ENCODE measurements around the gene BPIFB2. TPM values are rescaled to one million over a fixed set of nuclear protein-coding genes. Genes with fewer than 3 reads are reported as not detected.

Gene BPIFB2
- total and polyA plus RNA-seq, 2 donors (not counting 3 experiments of a cell fraction or from before 2014, with no cell fraction given), result not detected

- intact Hi-C loops (cut with micrococcal nuclease), result no loop called here
- Histone ChIP-seq H4K20me1 (replicated peaks; ENCODE audit: control insufficient read depth, extremely low read depth, insufficient read depth, low read length) (no peaks in the 10 kb centered on the region), H3K4me1 (ENCODE audit: control insufficient read depth, extremely low read depth, insufficient read depth, low read length) (peaks cover 9% of the 10 kb centered on the region), H3K79me2 (ENCODE audit: control insufficient read depth, insufficient read depth, low read length) (no peaks in the 10 kb centered on the region), H3K27ac (ENCODE audit: insufficient read depth, low read depth, low read length) (no peak overlapping the region), H3K9me3 (replicated peaks; ENCODE audit: control insufficient read depth, insufficient read depth, low read length) (no peaks in the 10 kb centered on the region), H3K27me3 (ENCODE audit: control insufficient read depth in 2 of 2, insufficient read depth in 2 of 2, low read length in 2 of 2) (peaks cover 0 to 1% of the 10 kb centered on the region in 2 experiments), H3K4me3 (replicated peaks in 1 of 3; ENCODE audit: insufficient read depth in 1 of 3, low read depth in 1 of 3, low read length in 3 of 3) (no peak overlapping the region), H3K9me1 (replicated peaks; ENCODE audit: control insufficient read depth, extremely low read depth, insufficient read depth, low read length) (no peaks in the 10 kb centered on the region), H3K4me2 (ENCODE audit: insufficient read depth, low read length) (no peak overlapping the region), H3K9ac (replicated peaks; ENCODE audit: extremely low read depth, insufficient read depth, low read length) (no peak overlapping the region), H3K36me3 (ENCODE audit: control insufficient read depth in 2 of 2, extremely low read depth in 1 of 2, insufficient read depth in 2 of 2, low read length in 2 of 2) (no peaks in the 10 kb centered on the region), H2AFZ (ENCODE audit: low read depth, low read length) (no peak overlapping the region)
- TF ChIP-seq EZH2 (IDR thresholded peaks at IDR 0.05; ENCODE audit: borderline replicate concordance, low read depth, low read length, severe bottlenecking), result no peak
- TF ChIP-seq FOS (IDR thresholded peaks at IDR 0.05; ENCODE audit: borderline replicate concordance, insufficient read depth, low read length), result no peak
- TF ChIP-seq MAX (IDR thresholded peaks at IDR 0.05; ENCODE audit: insufficient read depth, insufficient read length), result no peak
- no peak for TF ChIP-seq POLR2AphosphoS5 (IDR thresholded peaks at IDR 0.05; ENCODE audit: insufficient read depth, low read depth, low read length)
- no peak for TF ChIP-seq GATA2 (IDR thresholded peaks at IDR 0.05; ENCODE audit: insufficient read depth, insufficient read length, low read depth, low read length)
- TF ChIP-seq JUN (IDR thresholded peaks at IDR 0.05; ENCODE audit: borderline replicate concordance, insufficient read depth, insufficient read length, low read depth), result no peak
- TF ChIP-seq CTCF (IDR thresholded peaks at IDR 0.05; ENCODE audit: extremely low read depth in 1 of 2, insufficient read depth in 1 of 2, low read depth in 1 of 2, low read length in 2 of 2), result no peak
- no peak for TF ChIP-seq POLR2A (IDR thresholded peaks at IDR 0.05; ENCODE audit: low read depth, low read length)
- no peak for TF ChIP-seq MYC (IDR thresholded peaks at IDR 0.05; ENCODE audit: low read depth, low read length)
- BruUV-seq (replicated peaks), result no TSS peak
- CTCF ChIA-PET, result interaction anchor here (0.8 kb wide), 1 partner anchor 28 kb away, joined by 3 read pairs; the partner anchor contains the start of gene SUN5
- DNase-seq (ENCODE audit: low read depth, low spot score), result no peak
- dilution Hi-C loops (cut with MboI; ENCODE audit: extremely low pct_ligation_motif_present, low sequenced_read_pairs), result no loop called here
- POLR2A ChIA-PET, result no interaction called here
- FAIRE-seq, result no peak
These were observed 30.8 kb upstream of the BPIFB2 start for GRCh38 chr20:32976746-32977145.

Measured in endothelial cell of umbilical vein (primary cell).